SU-DHL-6 (cell line): ENCODE data around the gene MAGEC2.

Source experiments
- CTCF ChIP-seq: fragments of 200-600 bp; sonication (generic); IDR thresholded peaks from one replicate; pipeline ENCODE4 v1.5.1; 2017; ENCODE audit warnings: antibody characterized with exemption, mild to moderate bottlenecking, low read length, moderate library complexity; ENCODE audit not compliant: insufficient read depth, poor library complexity, severe bottlenecking
- EZH2phosphoT487 ChIP-seq: fragments of 200-600 bp; sonication (generic), shearing (Covaris generic); conservative IDR thresholded peaks from 2 replicates; pipeline ENCODE4 v1.6.1; 2018; ENCODE audit warnings: mild to moderate bottlenecking, antibody characterized with exemption, low read length, moderate library complexity, mixed read lengths

GRCh38 chrX:142184756-142185602 is 20.1 kb downstream of the MAGEC2 start:
- no peak for TF ChIP-seq CTCF
- TF ChIP-seq EZH2phosphoT487: no peak
